ENCODE data around the gene CMTM3.
"Not testable (repeated sequence)": the region's sequence is repeated elsewhere in the genome, so short reads cannot be mapped to it uniquely, and the experiment has no call there.

CMTM3 gene

DNA sequence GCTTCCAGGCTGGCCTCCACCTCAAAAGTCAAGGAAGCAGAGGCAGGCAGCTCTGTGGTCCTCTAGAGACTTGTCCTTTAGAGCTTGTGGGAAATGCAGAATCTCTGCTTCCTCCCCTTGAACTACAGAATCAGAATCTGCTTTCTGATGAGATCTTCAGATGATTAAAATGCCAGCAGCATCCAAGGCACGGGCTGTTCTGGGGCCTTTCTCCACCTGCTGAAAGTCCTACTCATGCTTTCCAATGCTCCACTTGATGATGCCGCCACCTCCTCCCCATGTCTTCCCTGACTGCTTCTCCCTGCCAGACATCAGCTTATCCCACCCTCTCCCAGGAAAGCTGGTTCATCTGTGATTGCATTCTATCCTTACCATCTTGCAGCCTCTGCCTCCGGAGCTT lies 33.3 kb downstream of the CMTM3 start:
- DNase-seq, result no peak

- DNase-seq, result no peak
Observed at GRCh38 chr16:66639091-66639885, 34.8 kb downstream of the CMTM3 start.

DNA sequence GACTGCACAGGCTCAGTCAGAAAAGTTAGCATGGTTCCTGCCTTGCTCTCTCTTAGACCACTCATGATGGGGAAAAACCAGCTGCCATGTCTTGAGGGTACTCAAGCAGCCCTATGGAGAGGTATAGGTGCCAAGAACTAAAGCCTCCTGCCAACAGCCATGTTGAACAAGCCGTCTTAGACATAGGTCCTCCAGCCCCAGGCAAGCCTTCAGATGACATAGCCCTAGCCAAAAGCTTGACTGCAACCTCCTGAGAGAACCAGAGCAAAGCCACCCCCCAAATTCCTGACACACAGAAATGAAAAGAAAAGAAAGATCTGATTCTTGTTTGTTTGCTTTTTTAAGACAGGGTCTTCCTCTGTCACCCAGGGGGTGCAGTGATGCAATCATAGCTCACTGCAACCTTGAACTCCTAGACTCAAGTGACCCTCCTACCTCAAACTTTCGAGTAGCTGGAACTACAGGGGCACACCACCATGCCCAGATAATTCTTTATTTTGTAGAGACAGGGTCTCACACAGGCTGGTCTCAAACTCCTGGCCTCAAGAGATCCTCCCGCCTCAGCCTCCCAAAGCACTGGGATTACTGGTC lies 36.3 kb downstream of the CMTM3 start:
- no peak for DNase-seq

DNA sequence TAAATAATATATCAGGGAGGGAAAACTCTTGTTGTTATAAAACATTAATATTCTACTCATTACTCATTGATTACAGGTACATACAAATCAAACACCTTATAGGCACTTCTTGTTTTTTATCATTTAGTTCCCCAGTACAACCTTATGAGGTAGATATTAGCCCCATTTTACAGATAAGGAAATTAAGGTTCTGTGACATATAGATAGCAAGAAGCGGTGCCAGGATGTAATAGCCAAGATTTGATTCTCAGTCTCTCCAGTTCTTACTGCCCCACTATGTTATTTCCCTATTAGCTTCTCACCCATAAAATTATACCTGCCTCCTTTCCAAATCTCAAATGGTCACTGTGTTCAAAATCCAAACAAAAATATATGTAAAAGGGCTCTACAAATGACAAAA lies 36.9 kb downstream of the CMTM3 start:
- DNase-seq, result no peak

DNA sequence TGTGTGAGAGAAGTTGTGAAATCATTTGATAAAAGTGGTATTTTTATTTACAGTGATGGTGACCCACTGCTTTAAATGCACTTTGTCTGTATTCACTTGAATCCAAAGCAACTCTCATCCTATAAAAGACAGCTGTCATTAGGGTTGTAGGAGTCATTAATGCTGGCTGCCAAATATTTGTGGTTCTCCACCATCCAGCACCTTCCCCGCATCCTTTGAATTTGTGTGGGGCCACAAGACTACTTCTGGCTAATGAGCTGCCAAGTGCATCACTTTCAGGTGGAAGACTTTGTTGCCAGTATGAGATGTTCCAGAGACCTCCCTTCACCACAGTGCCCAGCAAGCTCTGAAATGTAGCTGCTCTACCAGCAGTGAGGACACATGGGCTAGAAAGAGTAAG lies 43.4 kb downstream of the CMTM3 start:
- DNase-seq, result no peak

DNA sequence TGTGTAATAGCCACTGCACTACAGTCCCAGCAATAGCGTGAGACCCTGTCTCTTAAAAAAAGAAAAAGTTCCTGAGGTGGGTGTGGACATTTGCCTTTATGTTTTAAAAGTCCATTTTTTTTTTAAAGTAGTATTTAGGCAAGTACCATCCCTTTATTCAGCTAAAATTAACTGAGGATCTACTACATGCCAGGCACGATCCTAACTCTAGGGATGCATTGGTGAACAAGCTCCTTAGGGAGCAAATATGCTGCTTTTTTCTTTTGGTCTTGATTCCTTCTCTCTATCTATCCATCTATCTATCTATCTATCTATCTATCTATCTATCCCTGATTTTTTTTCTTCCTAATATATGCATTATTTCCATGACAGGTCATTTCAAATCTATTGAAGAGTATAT lies 44.7 kb downstream of the CMTM3 start:
- no peak for DNase-seq

DNA sequence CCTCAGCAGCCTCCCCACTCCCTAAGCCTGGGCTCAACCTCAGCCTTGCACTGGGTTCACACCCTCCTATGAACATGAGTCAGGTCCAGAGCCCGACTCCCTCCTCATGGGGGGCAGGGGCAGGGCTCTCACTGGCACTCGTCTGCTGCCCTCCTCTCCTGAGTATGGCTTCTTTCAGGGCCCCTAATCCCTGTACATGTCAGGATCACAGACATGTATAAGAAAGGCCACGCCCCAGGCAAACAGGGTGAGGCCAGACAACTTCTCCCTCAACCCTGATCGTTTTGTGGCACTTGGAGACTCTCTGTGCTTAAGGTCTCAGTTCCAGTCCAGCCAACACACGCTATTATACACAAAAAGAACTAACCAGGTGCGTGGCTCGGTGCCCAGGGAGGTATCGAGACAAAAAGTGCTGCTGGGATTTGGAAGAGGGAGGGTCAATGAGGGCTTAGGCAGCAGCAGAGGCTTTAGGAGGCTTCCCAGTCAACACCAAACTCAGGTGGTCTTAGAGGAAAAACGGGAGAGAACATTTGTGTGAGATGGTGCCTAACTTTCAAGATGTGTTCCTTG lies 45.2 kb downstream of the CMTM3 start:
- no peak for DNase-seq

DNA sequence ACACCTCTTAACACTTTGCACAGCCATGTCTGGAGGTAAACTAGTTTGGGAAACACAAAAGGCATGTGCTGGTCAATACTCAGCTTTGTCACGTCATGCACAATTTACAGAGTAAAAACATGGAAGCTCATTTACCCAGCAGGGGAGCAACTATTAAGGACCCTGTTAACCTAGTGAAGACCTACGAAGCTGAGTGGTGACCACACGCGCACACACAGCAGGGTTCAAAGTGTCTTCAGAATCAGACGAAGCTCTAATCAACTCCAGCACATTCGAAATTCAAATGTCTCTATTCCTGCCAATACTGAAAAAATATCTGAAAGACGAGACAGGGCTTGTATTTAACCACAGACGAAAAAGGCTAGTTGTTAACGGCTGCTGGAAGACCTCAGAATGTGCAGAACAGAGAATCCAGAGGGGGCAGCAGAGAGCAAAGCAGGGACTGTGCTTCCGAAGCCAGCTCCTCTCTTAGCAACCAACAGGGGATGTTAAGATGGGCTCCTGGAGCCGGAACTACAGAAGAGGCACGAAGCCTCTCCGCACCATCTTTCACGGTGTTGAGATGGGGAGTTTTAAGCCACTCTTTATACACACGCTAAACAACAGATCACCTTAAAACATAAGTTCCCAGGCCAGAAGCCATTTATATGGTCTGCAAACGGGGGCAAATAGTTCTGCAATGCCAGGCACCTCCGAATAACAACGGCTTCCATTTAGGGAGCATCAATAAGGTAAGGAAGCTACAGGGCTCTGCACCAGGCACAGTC lies 46.4 kb downstream of the CMTM3 start:
- peak; percentile 66 for DNase-seq

DNA sequence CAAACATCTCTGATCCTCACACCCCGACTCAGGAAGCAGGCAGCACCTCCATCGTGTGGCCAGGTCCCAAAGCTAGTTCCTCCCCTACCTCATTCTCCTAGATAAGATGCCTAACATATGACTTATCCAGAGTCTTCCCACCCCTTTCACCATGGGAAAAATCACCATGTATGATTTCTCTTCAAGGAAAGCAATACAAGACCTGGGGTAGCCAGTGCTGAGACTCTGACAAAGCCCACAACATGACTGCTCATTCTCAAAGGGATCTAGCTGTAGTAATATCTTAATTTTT lies 46.9 kb downstream of the CMTM3 start:
- no peak for DNase-seq

DNA sequence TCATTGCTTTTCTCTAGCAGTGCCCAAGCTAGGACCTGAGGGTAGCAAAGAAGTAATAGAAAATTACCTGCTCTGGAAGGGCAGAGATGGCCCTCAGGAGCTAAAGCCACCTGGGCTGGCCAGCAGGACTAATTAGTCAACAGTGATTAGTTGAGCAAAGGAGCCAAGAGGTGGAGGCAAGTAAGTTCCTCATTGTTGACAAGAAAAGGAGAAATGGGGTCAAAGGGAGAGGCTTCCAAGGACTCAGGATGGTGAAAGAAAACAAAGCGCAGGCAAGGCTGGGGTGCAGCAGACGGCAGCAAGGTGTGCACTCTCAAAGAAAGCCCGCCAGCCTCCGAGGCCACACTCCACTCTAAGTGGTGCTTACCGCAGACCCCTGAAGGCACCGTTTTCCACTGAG lies 47.5 kb downstream of the CMTM3 start:
- no peak for DNase-seq

DNA sequence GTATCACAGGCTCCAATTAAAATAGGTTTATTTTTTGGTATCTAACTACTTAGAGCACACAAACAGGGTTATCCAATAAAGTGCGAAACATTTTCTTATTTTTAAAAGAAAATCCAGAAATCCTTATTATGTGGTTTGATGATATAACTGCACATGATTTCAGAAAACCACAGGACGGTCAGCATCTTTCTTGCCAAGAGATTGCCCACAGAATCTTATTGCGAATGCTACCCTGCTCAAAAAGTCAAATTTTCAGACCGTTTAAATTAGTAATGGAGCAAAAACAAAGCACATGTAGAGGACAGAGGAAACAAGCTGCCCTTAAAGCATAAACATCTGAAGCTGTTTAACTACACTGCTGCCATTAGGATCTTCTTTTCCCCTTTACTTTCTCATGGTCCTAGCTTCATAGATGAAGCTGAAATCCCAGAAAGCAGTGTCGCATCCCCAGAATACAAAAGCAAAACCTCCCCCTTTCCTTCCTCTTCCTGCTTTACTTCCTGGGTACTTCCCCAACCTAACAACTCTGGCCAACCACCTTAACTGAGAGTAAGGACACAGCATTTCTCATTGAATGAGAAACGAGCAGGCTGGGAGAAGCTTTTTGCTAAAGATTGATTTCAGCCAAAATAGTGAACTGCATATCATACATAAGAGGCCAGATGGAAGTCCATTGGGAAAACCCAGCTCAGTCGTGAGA lies 48.3 kb downstream of the CMTM3 start:
- DNase-seq, result no peak

DNA sequence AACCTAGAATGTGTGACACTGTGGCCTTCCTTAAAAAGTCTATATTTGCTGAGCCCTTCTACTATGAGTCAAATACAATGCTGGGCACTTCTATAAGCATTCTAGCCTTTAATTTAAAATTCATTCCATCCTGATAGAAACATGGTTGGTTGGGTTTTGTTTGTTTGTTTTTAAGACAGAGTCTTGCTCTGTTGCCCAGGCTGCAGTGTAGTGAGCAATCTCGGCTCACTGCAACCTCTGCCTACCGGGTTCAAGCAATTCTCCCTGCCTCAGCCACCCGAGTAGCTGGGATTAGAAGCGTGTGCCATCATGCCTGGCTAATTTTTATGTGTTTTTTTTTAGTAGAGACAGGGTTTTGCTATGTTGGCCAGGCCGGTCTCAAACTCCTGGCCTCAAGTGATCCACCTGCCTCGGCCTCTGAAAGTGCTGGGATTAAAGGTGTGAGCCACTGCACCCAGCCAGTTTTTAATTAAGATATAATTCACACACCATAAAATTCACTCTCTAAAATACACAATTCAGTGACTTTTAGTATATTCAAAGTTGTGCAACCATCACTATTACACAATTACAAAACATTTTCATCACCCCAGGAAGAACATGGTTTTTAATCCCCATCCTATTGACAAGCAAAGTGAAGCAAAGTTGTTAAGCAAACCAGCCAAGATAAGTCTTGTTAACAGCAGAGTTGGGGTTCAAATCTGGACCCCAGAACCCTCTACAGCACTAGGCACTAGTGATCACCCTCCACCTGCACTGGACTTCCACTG lies 49.3 kb downstream of the CMTM3 start:
- no peak for DNase-seq

GRCh38 chr16:66656547-66656946 lies 52.0 kb downstream of the CMTM3 start:
- DNase-seq, result no peak

GRCh38 chr16:66658143-66658859 lies 53.8 kb downstream of the CMTM3 start:
- DNase-seq, result no peak

- no peak for DNase-seq
Observed at GRCh38 chr16:66658860-66659190, 54.3 kb downstream of the CMTM3 start.

- DNase-seq, result no peak
Observed at GRCh38 chr16:66660422-66661209, 56.1 kb downstream of the CMTM3 start.

- no peak for DNase-seq
Observed at GRCh38 chr16:66661210-66661560, 56.7 kb downstream of the CMTM3 start.

- not testable (repeated sequence) for DNase-seq
Observed at GRCh38 chr16:66661671-66662346, 57.3 kb downstream of the CMTM3 start.

DNA sequence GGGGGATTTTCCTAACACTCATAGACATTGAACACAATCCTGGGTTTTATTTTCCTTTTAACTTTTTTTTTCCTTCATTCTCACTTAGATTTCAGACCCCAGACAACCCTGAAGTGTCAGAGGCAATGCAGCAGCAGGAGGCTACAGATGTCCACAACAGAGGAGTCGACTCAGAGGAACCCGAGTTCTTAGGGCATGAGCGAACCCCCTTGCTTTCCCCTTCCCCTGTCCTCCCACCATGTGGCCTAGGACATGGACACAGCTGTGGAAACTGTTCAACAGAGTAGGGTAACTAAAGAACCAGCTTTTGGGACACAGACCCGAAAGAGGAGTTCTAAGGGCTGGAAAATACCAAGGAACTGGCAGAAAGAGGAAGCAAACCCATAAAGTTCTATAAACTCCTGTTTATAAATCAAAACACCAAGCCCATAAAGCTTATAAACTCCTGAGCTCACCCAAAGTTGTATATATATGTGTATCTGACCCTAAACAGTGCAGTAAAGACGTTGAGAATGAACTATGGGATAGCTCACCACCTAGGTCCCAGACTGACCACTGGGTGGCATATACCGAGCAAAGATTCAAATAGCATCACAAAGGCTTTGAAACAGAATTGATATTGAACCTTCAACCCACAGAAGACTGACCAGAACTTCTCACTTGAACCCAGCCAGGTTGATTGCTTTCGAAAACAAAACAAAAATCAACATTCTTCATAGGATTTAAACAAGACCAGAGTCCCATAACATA lies 58.1 kb downstream of the CMTM3 start:
- DNase-seq, result no peak
